K562 (cell line): ENCODE measurements around the gene IQCK. TPM values are rescaled to one million over a fixed set of nuclear protein-coding genes. Genes with fewer than 3 reads are reported as not detected.

Experiments
- ATAC-seq: fragments of 200-7000 bp; cut with Tn5 transposase; 3 replicates; pipeline ENCODE4 v1.9.1; 2020; ENCODE audit warnings: moderate library complexity
- BruUV-seq: library from RNA; stranded (reverse); fragments of 400-500 nt; replicated peaks from 2 replicates; lab custom pipeline; 2021; lab: Mats Ljungman, UMichigan
- CTCF ChIA-PET: fragments of 300-600 bp; formaldehyde crosslinking; extraction: SDS; loops from one replicate; lab custom pipeline; 2021; ENCODE audit warnings: low intra/inter-chr PET ratio; lab: Yijun Ruan, JAX
- POLR2A ChIA-PET: fragments of 300-600, 350-650 bp; sonication (Branson Sonifier 250); formaldehyde crosslinking; extraction: SDS; loops from one replicate; lab custom pipeline; 2021; ENCODE audit warnings: antibody characterized with exemption, inconsistent platforms; lab: Yijun Ruan, JAX
- DNase-seq, 4 experiments: peaks; one replicate each; pipeline versions ENCODE4 v3.0.0 to v3.0.0-alpha.2; 2011 to 2018; ENCODE audit warnings: low spot score in 3 of 4, mixed read lengths in 3 of 4; ENCODE audit errors: extremely low read depth in 1 of 4
- FAIRE-seq: peaks from 2 replicates; lab custom pipeline; 2011; peaks lifted over from hg19 to GRCh38; lab: Jason Lieb, UNC
- H2AFZ ChIP-seq: 2 replicates; pipeline ENCODE4 v1.6.0; 2011; ENCODE audit warnings: low read depth, low read length, control low read depth, inconsistent platforms
- H3K27ac ChIP-seq: fragments of 200-600 bp; 3 replicates; pipeline ENCODE4 v1.8.0; 2011; ENCODE audit warnings: low read depth, mild to moderate bottlenecking, control low read depth, inconsistent platforms, low read length, moderate library complexity, mixed read lengths; ENCODE audit errors: extremely low read depth
- H3K27me3 ChIP-seq, 2 experiments: fragments of 300-600 bp in 1 of 2; 2 replicates in 1 of 2; 3 replicates in 1 of 2; pipeline versions ENCODE4 v1.6.0 to v1.8.0; 2011; ENCODE audit warnings: inconsistent platforms in 2 of 2, low read length in 2 of 2, mild to moderate bottlenecking in 1 of 2, mixed read lengths in 1 of 2, moderate library complexity in 1 of 2; ENCODE audit not compliant: control insufficient read depth in 2 of 2, insufficient read depth in 2 of 2
- H3K36me3 ChIP-seq: fragments of 300-600 bp; 3 replicates; pipeline ENCODE4 v1.8.0; 2011; ENCODE audit warnings: mild to moderate bottlenecking, low read length, inconsistent platforms; ENCODE audit not compliant: control insufficient read depth, insufficient read depth
- H3K4me1 ChIP-seq, 2 experiments: fragments of 200-600 bp in 1 of 2; replicated peaks in 1 of 2; 2 replicates in 1 of 2; 3 replicates in 1 of 2; pipeline versions ENCODE4 v1.5.1 to v1.8.0; 2011; ENCODE audit warnings: inconsistent platforms in 2 of 2, low read length in 2 of 2, mild to moderate bottlenecking in 1 of 2, mixed read lengths in 1 of 2, moderate library complexity in 1 of 2; ENCODE audit not compliant: control insufficient read depth in 2 of 2, insufficient read depth in 2 of 2
- H3K4me2 ChIP-seq: 2 replicates; pipeline ENCODE4 v1.6.1; 2011; ENCODE audit warnings: low read length, control low read depth, inconsistent platforms, mixed read lengths; ENCODE audit not compliant: insufficient read depth
- H3K4me3 ChIP-seq: fragments of 200-600 bp; sonication (generic), shearing (Covaris generic); 2 replicates; pipeline ENCODE4 v1.5.1; 2016; ENCODE audit warnings: control low read depth, inconsistent platforms
- H3K79me2 ChIP-seq: fragments of 200-600 bp; 3 replicates; pipeline ENCODE4 v1.8.0; 2011; ENCODE audit warnings: low read length, inconsistent platforms; ENCODE audit not compliant: control insufficient read depth, insufficient read depth
- H3K9ac ChIP-seq, 2 experiments: 2 replicates each; pipeline versions ENCODE4 v1.6.0 to v1.6.1; 2011; ENCODE audit warnings: low read depth in 2 of 2, low read length in 2 of 2, control low read depth in 1 of 2, inconsistent platforms in 1 of 2, mild to moderate bottlenecking in 1 of 2, mixed read lengths in 1 of 2; ENCODE audit not compliant: insufficient read depth in 1 of 2
- H3K9me1 ChIP-seq: one replicate; pipeline ENCODE4 v1.6.0; 2011; ENCODE audit warnings: inconsistent platforms, mild to moderate bottlenecking, low read length, moderate library complexity; ENCODE audit not compliant: control insufficient read depth, insufficient read depth
- H3K9me3 ChIP-seq: replicated peaks from 2 replicates; pipeline ENCODE4 v1.5.1; 2011; ENCODE audit warnings: low read depth, low read length, inconsistent platforms; ENCODE audit not compliant: control insufficient read depth, insufficient read depth
- H4K20me1 ChIP-seq: replicated peaks from 2 replicates; pipeline ENCODE4 v1.6.1; 2011; ENCODE audit warnings: low read length, inconsistent platforms, mixed read lengths; ENCODE audit not compliant: control insufficient read depth, insufficient read depth
- KAT2B ChIP-seq: IDR thresholded peaks from one replicate; pipeline ENCODE4 v1.6.1; 2012; ENCODE audit warnings: low read depth, mild to moderate bottlenecking, control low read depth, inconsistent platforms, low read length, moderate library complexity
- MEIS2 ChIP-seq: fragments of 450-650 bp; IDR thresholded peaks from 2 replicates; pipeline ENCODE4 v1.6.1; 2014; ENCODE audit warnings: mild to moderate bottlenecking; ENCODE audit not compliant: partially characterized antibody
- MLX ChIP-seq, 2 experiments: fragments of 450-650 bp in 1 of 2; sonication (generic) in 1 of 2; formaldehyde crosslinking; conservative IDR thresholded peaks; 2 replicates each; pipeline versions ENCODE4 v1.4.0 to v1.8.1; 2020 to 2022; ENCODE audit warnings: mild to moderate bottlenecking in 1 of 2, missing genetic modification reagents in 1 of 2
- PTBP1 ChIP-seq: fragments of 200-400 bp; formaldehyde crosslinking; IDR thresholded peaks from 2 replicates; pipeline ENCODE4 v1.6.1; 2017; ENCODE audit warnings: low read depth, low read length
- TAF7 ChIP-seq: fragments of 450-650 bp; IDR thresholded peaks from 2 replicates; pipeline ENCODE4 v1.6.1; 2016; ENCODE audit warnings: missing genetic modification characterization, missing compliant biosample characterization
- TBP ChIP-seq: optimal IDR thresholded peaks from 2 replicates; pipeline ENCODE3; 2011; ENCODE audit warnings: low read depth, low read length, improper control_type of control experiment
- U2AF2 ChIP-seq: fragments of 200-400 bp; formaldehyde crosslinking; optimal IDR thresholded peaks from 2 replicates; pipeline ENCODE3; 2017; ENCODE audit warnings: low read depth, mild to moderate bottlenecking, low read length
- ZFX ChIP-seq: sonication (generic); formaldehyde crosslinking; IDR thresholded peaks from 2 replicates; pipeline ENCODE4 v1.8.0; 2022; ENCODE audit warnings: mild to moderate bottlenecking, missing genetic modification reagents, moderate library complexity
- ZNF41 ChIP-seq: fragments of 250-450 bp; sonication (Bioruptor Pico); conservative IDR thresholded peaks from 2 replicates; pipeline ENCODE4 v1.4.0; 2020; ENCODE audit warnings: mild to moderate bottlenecking
- ZNF586 ChIP-seq: fragments of 450-650 bp; formaldehyde crosslinking; conservative IDR thresholded peaks from 2 replicates; pipeline ENCODE4 v1.4.0; 2020; ENCODE audit warnings: mild to moderate bottlenecking, moderate library complexity
- ZNF785 ChIP-seq: fragments of 250-450 bp; sonication (Bioruptor Pico); IDR thresholded peaks from 2 replicates; pipeline ENCODE4 v1.4.0; 2020; ENCODE audit warnings: mild to moderate bottlenecking
- WGBS: fragments of 100-300 bp; shearing (Covaris generic); methylation state at CpG from one replicate; pipeline ENCODE4 v1.1.6; 2016; ENCODE audit warnings: low coverage, mixed read lengths; ENCODE audit not compliant: insufficient coverage; ENCODE audit errors: missing lambda C conversion rate; 5-methylcytosine and 5-hydroxymethylcytosine counted together
- in situ Hi-C: fragments of 300-500 bp; cut with MboI; formaldehyde crosslinking; loops from 4 replicates; pipeline ENCODE4 v1.15.0; 2018; ENCODE audit warnings: inconsistent platforms, mixed read lengths
- intact Hi-C: fragments of 100-400 bp; cut with micrococcal nuclease; formaldehyde crosslinking; loops from 2 replicates; pipeline ENCODE4 v1.14.2; 2022
- polyA plus RNA-seq, 8 experiments: library from polyadenylated mRNA; depleted of rRNA in 4 of 8; stranded (reverse) in 5 of 8; unstranded in 3 of 8; fragments of >200 nt; fragmentation: Nextera tagmentation in 2 of 8; fragmentation: Illumina TruSeq in 1 of 8; extraction: Ambion mirVana in 2 of 8; extraction: Trizol in 1 of 8; gene quantifications; 2 replicates each; pipeline versions ENCODE4 v1.2.1 to v1.2.3, GENCODE V29; 2011 to 2014; ENCODE audit warnings: inconsistent platforms in 1 of 8, missing spikeins in 1 of 8
- total RNA-seq, 7 experiments: library from RNA; depleted of rRNA in 6 of 7; stranded (reverse); fragments of >200 nt in 6 of 7; fragmentation: Illumina TruSeq in 2 of 7; extraction: Trizol in 2 of 7; gene quantifications; 2 replicates each; pipeline versions ENCODE4 v1.2.1 to v1.2.3, GENCODE V29; 2011 to 2021; ENCODE audit warnings: low replicate concordance in 1 of 7
- TF ChIP-seq, protein P1 (sequence below), 2 experiments: IDR thresholded peaks; 2 replicates each; pipeline ENCODE4 v1.6.1; 2011; ENCODE audit warnings: borderline replicate concordance in 1 of 2, control low read depth in 1 of 2, low read depth in 1 of 2, low read length in 1 of 2, mild to moderate bottlenecking in 1 of 2, mixed read lengths in 1 of 2, moderate library complexity in 1 of 2; ENCODE audit not compliant: insufficient read depth in 1 of 2, insufficient read length in 1 of 2, poor library complexity in 1 of 2, severe bottlenecking in 1 of 2; ENCODE audit errors: extremely low read depth in 1 of 2
- TF ChIP-seq, protein P2 (sequence below): fragments of 450-650 bp; IDR thresholded peaks from 2 replicates; pipeline ENCODE4 v1.6.1; 2016; ENCODE audit warnings: missing biosample characterization, missing genetic modification characterization
- TF ChIP-seq, protein P3 (sequence below): fragments of 250-450 bp; sonication (Bioruptor Pico); IDR thresholded peaks from 2 replicates; pipeline ENCODE4 v1.8.0; 2021; ENCODE audit warnings: borderline replicate concordance, mild to moderate bottlenecking, moderate library complexity; ENCODE audit not compliant: poor library complexity, severe bottlenecking

The IQCK gene
- total and polyA plus RNA-seq, 9 of the 15 experiments (the other 6 are each of a cell fraction or from before 2014, with no cell fraction given), result 5.2 to 12.2 (median 7.3) TPM

GRCh38 chr16:19717741-19718623 is at the start of gene IQCK, which contains the start of gene KNOP1 (continued):
- TF ChIP-seq PTBP1 (no peak), TAF7 (tag) (no peak), ZNF785 (CRISPR knock-in tag) (no peak), MEIS2 (peak; percentile 1), TBP (peak; percentile 56), ZNF41 (CRISPR knock-in tag) (no peak), KAT2B (no peak)
- TF ChIP-seq, protein P1, sequence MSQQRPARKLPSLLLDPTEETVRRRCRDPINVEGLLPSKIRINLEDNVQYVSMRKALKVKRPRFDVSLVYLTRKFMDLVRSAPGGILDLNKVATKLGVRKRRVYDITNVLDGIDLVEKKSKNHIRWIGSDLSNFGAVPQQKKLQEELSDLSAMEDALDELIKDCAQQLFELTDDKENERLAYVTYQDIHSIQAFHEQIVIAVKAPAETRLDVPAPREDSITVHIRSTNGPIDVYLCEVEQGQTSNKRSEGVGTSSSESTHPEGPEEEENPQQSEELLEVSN (IDR thresholded peaks at IDR 0.05; ENCODE audit: borderline replicate concordance in 1 of 2, extremely low read depth in 1 of 2, insufficient read depth in 1 of 2, insufficient read length in 1 of 2, low read depth in 1 of 2, low read length in 1 of 2, poor library complexity in 1 of 2, severe bottlenecking in 1 of 2), result peak; percentile 37 to 66

GRCh38 chr16:19672378-19672777 is 45.7 kb upstream of the IQCK start:
- H2AFZ ChIP-seq, result no peak overlapping the region
- no peaks in the 10 kb centered on the region for H3K4me1 ChIP-seq
- ATAC-seq (no peak), DNase-seq (no peak), FAIRE-seq (no peak)
- H3K27me3 ChIP-seq, result no peaks in the 10 kb centered on the region
- intact Hi-C loops (no loop called here), in situ Hi-C loops (no loop called here)
- no peak overlapping the region for H3K4me2 ChIP-seq
- no TSS peak for BruUV-seq
- no peak overlapping the region for H3K27ac ChIP-seq
- H3K9me3 ChIP-seq, result no peaks in the 10 kb centered on the region
- H3K9ac ChIP-seq, result no peak overlapping the region
- H3K36me3 ChIP-seq, result no peaks in the 10 kb centered on the region
- H3K4me3 ChIP-seq, result no peak overlapping the region
- ChIA-PET POLR2A (no interaction called here), CTCF (interaction anchor here (0.5 kb wide), 1 partner anchor 76 kb away, joined by 3 read pairs; no protein-coding TSS in a partner anchor)
- no peaks in the 10 kb centered on the region for H3K79me2 ChIP-seq
- H3K9me1 ChIP-seq, result no peaks in the 10 kb centered on the region
- no peaks in the 10 kb centered on the region; the same call in 1 of the 2 replicates for H4K20me1 ChIP-seq
- 40% methylated on average over 4 of the region's 4 CpGs for WGBS
- TF ChIP-seq, protein P2, sequence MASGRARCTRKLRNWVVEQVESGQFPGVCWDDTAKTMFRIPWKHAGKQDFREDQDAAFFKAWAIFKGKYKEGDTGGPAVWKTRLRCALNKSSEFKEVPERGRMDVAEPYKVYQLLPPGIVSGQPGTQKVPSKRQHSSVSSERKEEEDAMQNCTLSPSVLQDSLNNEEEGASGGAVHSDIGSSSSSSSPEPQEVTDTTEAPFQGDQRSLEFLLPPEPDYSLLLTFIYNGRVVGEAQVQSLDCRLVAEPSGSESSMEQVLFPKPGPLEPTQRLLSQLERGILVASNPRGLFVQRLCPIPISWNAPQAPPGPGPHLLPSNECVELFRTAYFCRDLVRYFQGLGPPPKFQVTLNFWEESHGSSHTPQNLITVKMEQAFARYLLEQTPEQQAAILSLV (tag), result no peak
- TF ChIP-seq MLX (CRISPR knock-in tag; conservative IDR thresholded peaks at IDR 0.05) (no peak), U2AF2 (no peak), ZNF586 (no peak), ZFX (CRISPR knock-in tag) (no peak)
- TF ChIP-seq, protein P3, sequence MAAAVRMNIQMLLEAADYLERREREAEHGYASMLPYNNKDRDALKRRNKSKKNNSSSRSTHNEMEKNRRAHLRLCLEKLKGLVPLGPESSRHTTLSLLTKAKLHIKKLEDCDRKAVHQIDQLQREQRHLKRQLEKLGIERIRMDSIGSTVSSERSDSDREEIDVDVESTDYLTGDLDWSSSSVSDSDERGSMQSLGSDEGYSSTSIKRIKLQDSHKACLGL, result no peak
